Measurements from ENCODE around the gene PASK. TPM values are rescaled to one million over a fixed set of nuclear protein-coding genes. Genes with fewer than 3 reads are reported as not detected.
A peak's percentile ranks its signal among the peaks of the same experiment; 100 is the strongest.

Gene PASK
- polyA plus RNA-seq, 3 donors: 0.56 to 4.3 (median 0.70) TPM

- peaks cover 59 to 91% of the 10 kb centered on the region in 2 donors for H3K36me3 ChIP-seq (replicated peaks in 1 of 2; ENCODE audit: control insufficient read depth in 1 of 2, insufficient read depth in 2 of 2, low read length in 2 of 2)
- Mint-ChIP-seq H3K4me3 (no peak overlapping the region), H3K27ac (no peak overlapping the region), H3K36me3 (peaks cover 78 to 82% of the 10 kb centered on the region in 2 donors), H3K4me1 (no peaks in the 10 kb centered on the region), H3K9me3 (peaks cover 0 to 2% (median 0%) of the 10 kb centered on the region in 7 donors), H3K27me3 (ENCODE audit: low read depth in 3 of 3) (peaks cover 0 to 2% (median 0%) of the 10 kb centered on the region in 3 donors)
- 48% methylated on average over 7 of the region's 8 CpGs for WGBS (ENCODE audit: insufficient coverage)
- no peaks in the 10 kb centered on the region for H3K79me2 ChIP-seq (ENCODE audit: insufficient read depth, low read length)
- no peak overlapping the region for H3K4me3 ChIP-seq (replicated peaks in 1 of 3; ENCODE audit: low read depth in 2 of 3, low read length in 3 of 3)
- DNase-seq: no peak
- H4K20me1 ChIP-seq (ENCODE audit: insufficient read depth, low read length): peaks cover 12% of the 10 kb centered on the region
- intact Hi-C loops (cut with micrococcal nuclease): no loop called here
- H3K9ac ChIP-seq (ENCODE audit: insufficient read depth, low read length, poor library complexity, severe bottlenecking): no peak overlapping the region
- H2AFZ ChIP-seq (ENCODE audit: insufficient read depth, low read depth, low read length, poor library complexity, severe bottlenecking): no peak overlapping the region
- H3K27ac ChIP-seq (ENCODE audit: low read depth in 1 of 2, low read length in 2 of 2): no peak overlapping the region
- TF ChIP-seq, protein P1, sequence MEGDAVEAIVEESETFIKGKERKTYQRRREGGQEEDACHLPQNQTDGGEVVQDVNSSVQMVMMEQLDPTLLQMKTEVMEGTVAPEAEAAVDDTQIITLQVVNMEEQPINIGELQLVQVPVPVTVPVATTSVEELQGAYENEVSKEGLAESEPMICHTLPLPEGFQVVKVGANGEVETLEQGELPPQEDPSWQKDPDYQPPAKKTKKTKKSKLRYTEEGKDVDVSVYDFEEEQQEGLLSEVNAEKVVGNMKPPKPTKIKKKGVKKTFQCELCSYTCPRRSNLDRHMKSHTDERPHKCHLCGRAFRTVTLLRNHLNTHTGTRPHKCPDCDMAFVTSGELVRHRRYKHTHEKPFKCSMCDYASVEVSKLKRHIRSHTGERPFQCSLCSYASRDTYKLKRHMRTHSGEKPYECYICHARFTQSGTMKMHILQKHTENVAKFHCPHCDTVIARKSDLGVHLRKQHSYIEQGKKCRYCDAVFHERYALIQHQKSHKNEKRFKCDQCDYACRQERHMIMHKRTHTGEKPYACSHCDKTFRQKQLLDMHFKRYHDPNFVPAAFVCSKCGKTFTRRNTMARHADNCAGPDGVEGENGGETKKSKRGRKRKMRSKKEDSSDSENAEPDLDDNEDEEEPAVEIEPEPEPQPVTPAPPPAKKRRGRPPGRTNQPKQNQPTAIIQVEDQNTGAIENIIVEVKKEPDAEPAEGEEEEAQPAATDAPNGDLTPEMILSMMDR (IDR thresholded peaks at IDR 0.05): no peak
- no peaks in the 10 kb centered on the region for H3K27me3 ChIP-seq (ENCODE audit: control insufficient read depth in 2 of 2, insufficient read depth in 2 of 2, low read length in 2 of 2)
- H3K9me3 ChIP-seq (replicated peaks in 1 of 2; ENCODE audit: control insufficient read depth in 1 of 2, insufficient read depth in 1 of 2, low read length in 2 of 2): no peaks in the 10 kb centered on the region
- H3K4me1 ChIP-seq (ENCODE audit: control insufficient read depth in 1 of 2, insufficient read depth in 2 of 2, low read length in 2 of 2): no peaks in the 10 kb centered on the region
- H3K4me2 ChIP-seq (replicated peaks; ENCODE audit: extremely low read depth, low read length, poor library complexity, severe bottlenecking): no peak overlapping the region
Measured at GRCh38 chr2:241088376-241088775, 60.9 kb downstream of the PASK start.

GRCh38 chr2:241087420-241088268, 61.6 kb downstream of the PASK start:
- no peaks in the 10 kb centered on the region for H3K27me3 ChIP-seq (ENCODE audit: control insufficient read depth in 2 of 2, insufficient read depth in 2 of 2, low read length in 2 of 2)
- peak overlapping the region in 1 of 7 donors; percentile 56 for H3K27ac Mint-ChIP-seq
- no peak for DNase-seq

More at GRCh38 chr2:241087420-241088268, 61.6 kb downstream of the PASK start:
- Histone ChIP-seq H3K9me3 (replicated peaks in 1 of 2; ENCODE audit: control insufficient read depth in 1 of 2, insufficient read depth in 1 of 2, low read length in 2 of 2) (no peaks in the 10 kb centered on the region), H2AFZ (ENCODE audit: insufficient read depth, low read depth, low read length, poor library complexity, severe bottlenecking) (no peak overlapping the region), H3K4me3 (replicated peaks in 1 of 3; ENCODE audit: low read depth in 2 of 3, low read length in 3 of 3) (no peak overlapping the region), H3K4me1 (ENCODE audit: control insufficient read depth in 1 of 2, insufficient read depth in 2 of 2, low read length in 2 of 2) (no peaks in the 10 kb centered on the region), H3K27ac (ENCODE audit: low read depth in 1 of 2, low read length in 2 of 2) (no peak overlapping the region), H3K4me2 (replicated peaks; ENCODE audit: extremely low read depth, low read length, poor library complexity, severe bottlenecking) (no peak overlapping the region), H3K9ac (ENCODE audit: insufficient read depth, low read length, poor library complexity, severe bottlenecking) (no peak overlapping the region), H3K79me2 (ENCODE audit: insufficient read depth, low read length) (no peaks in the 10 kb centered on the region), H3K36me3 (replicated peaks in 1 of 2; ENCODE audit: control insufficient read depth in 1 of 2, insufficient read depth in 2 of 2, low read length in 2 of 2) (peaks cover 52 to 84% of the 10 kb centered on the region in 2 donors), H4K20me1 (ENCODE audit: insufficient read depth, low read length) (peaks cover 12% of the 10 kb centered on the region)
- TF ChIP-seq, protein P1 (IDR thresholded peaks at IDR 0.05): no peak
- no peaks in the 10 kb centered on the region for H3K4me1 Mint-ChIP-seq
- peaks cover 73 to 77% of the 10 kb centered on the region in 2 donors for H3K36me3 Mint-ChIP-seq
- H3K9me3 Mint-ChIP-seq: peaks cover 0 to 2% (median 0%) of the 10 kb centered on the region in 7 donors
- intact Hi-C loops (cut with micrococcal nuclease): no loop called here
- H3K27me3 Mint-ChIP-seq (ENCODE audit: low read depth in 3 of 3): peaks cover 0 to 3% (median 0%) of the 10 kb centered on the region in 3 donors
- WGBS (ENCODE audit: insufficient coverage): over 99% methylated on average over 16 of the region's 29 CpGs
- H3K4me3 Mint-ChIP-seq: no peak overlapping the region
